Measurements from ENCODE around the gene CCDC15. TPM values are rescaled to one million over a fixed set of nuclear protein-coding genes. Genes with fewer than 3 reads are reported as not detected.
"Not testable (repeated sequence)": the region's sequence is repeated elsewhere in the genome, so short reads cannot be mapped to it uniquely, and the experiment has no call there.

CCDC15 gene
- total RNA-seq, 1 experiment from 2014 or later, result 2.8 TPM

- not testable (repeated sequence) for H3K4me3 Mint-ChIP-seq; H3K36me3 Mint-ChIP-seq (ENCODE audit: insufficient read depth in 1 of 3, low read depth in 3 of 3); H3K9me3 Mint-ChIP-seq; H3K27me3 Mint-ChIP-seq (ENCODE audit: low read depth); H3K23me2 ChIP-seq (ENCODE audit: insufficient read length, low read depth, low read length, poor library complexity, severe bottlenecking); H4K8ac ChIP-seq (replicated peaks; ENCODE audit: insufficient read length, low read depth, low read length); H3K14ac ChIP-seq (ENCODE audit: insufficient read depth, low read length); H3K27me3 ChIP-seq (ENCODE audit: insufficient read depth, low read length); H2BK5ac ChIP-seq (ENCODE audit: insufficient read length, low read length); H2BK15ac ChIP-seq (ENCODE audit: low read depth, low read length); H3T11ph ChIP-seq (ENCODE audit: low read length); H3K79me1 ChIP-seq (ENCODE audit: insufficient read depth, low read depth, low read length, poor library complexity, severe bottlenecking); H2AK5ac ChIP-seq (ENCODE audit: insufficient read length, low read length); H3K27ac Mint-ChIP-seq; H3K9me3 ChIP-seq (ENCODE audit: control insufficient read depth, low read depth, low read length); H2BK20ac ChIP-seq (ENCODE audit: low read depth, low read length, poor library complexity, severe bottlenecking); H2AFZ ChIP-seq (ENCODE audit: low read length); H3K4me2 ChIP-seq (ENCODE audit: insufficient read depth, insufficient read length, low read length); H4K5ac ChIP-seq (ENCODE audit: insufficient read length, low read depth, low read length); H3K27ac ChIP-seq (ENCODE audit: insufficient read length, low read depth, low read length); H2BK12ac ChIP-seq (ENCODE audit: insufficient read length, low read depth, low read length); H3K23ac ChIP-seq (ENCODE audit: insufficient read length, low read depth, low read length); H3K4me1 ChIP-seq (ENCODE audit: insufficient read depth, low read length); H3K18ac ChIP-seq (ENCODE audit: insufficient read length, low read depth, low read length); H2BK120ac ChIP-seq (ENCODE audit: low read depth, low read length, poor library complexity, severe bottlenecking); H4K20me1 ChIP-seq (ENCODE audit: control insufficient read depth, insufficient read depth, insufficient read length); H3K9ac ChIP-seq (ENCODE audit: extremely low read depth, insufficient read length, low read length); H3K4ac ChIP-seq (ENCODE audit: low read depth, low read length); H3K79me2 ChIP-seq (ENCODE audit: insufficient read depth, low read length); DNase-seq; H4K91ac ChIP-seq (ENCODE audit: insufficient read length, low read depth, low read length); H3K56ac ChIP-seq (ENCODE audit: insufficient read length, low read depth, low read length)
- WGBS (ENCODE audit: extremely low coverage, insufficient read length, low lambda C conversion rate), result no CpG with 5 or more reads among the region's 10 CpGs
- H3K4me1 Mint-ChIP-seq, result peaks cover 26% of the 10 kb centered on the region in 2 experiments
Measured at GRCh38 chr11:125090151-125090550, 136.1 kb downstream of the CCDC15 start.
